ENCODE results near the gene DEAF1.
A peak's percentile ranks its signal among the peaks of the same experiment; 100 is the strongest.
"Not testable (repeated sequence)": the region's sequence is repeated elsewhere in the genome, so short reads cannot be mapped to it uniquely, and the experiment has no call there.

DEAF1 gene, protein sequence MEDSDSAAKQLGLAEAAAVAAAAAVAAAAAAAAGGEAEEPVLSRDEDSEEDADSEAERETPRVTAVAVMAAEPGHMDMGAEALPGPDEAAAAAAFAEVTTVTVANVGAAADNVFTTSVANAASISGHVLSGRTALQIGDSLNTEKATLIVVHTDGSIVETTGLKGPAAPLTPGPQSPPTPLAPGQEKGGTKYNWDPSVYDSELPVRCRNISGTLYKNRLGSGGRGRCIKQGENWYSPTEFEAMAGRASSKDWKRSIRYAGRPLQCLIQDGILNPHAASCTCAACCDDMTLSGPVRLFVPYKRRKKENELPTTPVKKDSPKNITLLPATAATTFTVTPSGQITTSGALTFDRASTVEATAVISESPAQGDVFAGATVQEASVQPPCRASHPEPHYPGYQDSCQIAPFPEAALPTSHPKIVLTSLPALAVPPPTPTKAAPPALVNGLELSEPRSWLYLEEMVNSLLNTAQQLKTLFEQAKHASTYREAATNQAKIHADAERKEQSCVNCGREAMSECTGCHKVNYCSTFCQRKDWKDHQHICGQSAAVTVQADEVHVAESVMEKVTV

GRCh38 chr11:694563-695287 is at the start of gene DEAF1:
Gene DEAF1 (minus strand): TSS chr11:695222. CDS start chr11:695047, 175 bp downstream.
- DNase-seq, result peak; percentile 59

DNA sequence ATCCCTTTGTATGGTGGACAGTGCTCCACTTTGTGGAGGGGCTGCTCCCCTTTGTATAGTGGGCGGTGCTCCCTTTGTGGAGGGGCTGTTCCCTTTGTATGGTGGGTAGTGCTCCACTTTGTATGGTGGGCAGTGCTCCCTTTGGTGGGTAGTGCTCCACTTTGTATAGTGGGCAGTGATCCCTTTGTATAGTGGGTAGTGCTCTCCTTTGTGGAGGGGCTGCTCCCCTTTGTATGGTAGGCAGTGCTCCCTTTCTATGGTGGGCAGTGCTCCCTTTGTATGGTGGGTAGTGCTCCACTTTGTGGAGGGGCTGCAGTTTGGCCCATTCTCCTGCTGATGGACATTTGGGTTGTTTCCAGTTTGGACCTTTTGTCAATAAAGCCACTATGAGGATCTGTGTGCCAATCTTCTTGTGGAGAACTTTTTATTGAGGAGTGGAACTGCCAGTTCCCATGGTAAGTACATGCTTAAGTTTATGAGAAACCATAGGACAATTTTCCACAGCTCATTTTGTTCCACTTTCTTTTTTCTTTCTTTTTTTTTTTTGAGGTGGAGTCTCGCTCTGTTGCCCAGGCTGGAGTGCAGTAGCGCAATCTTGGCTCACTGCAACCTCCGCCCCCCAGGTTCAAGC is 47.7 kb upstream of the DEAF1 start:
- no peak for DNase-seq

DNA sequence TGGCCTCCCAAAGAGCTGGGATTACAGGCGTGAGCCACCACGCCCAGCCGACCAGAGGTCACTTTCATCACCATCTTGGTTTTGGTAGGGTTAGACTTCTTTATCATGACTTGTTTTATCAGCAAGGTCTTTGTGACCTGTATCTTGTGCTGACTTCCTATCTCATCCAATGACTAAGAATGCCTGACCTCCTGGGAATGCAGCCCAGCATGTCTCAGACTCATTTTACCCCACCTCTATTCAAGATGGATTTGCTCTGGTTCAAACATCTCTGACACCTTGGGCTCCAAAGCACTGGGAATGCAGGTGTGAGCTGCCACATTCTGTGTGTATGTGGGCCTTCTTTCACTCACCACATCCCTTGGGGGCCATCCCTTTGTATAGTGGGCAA is 47.1 kb upstream of the DEAF1 start:
- DNase-seq, result no peak

- DNase-seq, result not testable (repeated sequence)
These were observed 42.9 kb upstream of the DEAF1 start for GRCh38 chr11:737899-738298.

- DNase-seq, result no peak
These were observed 42.3 kb upstream of the DEAF1 start for GRCh38 chr11:737366-737765.

- not testable (repeated sequence) for DNase-seq
These were observed 39.5 kb upstream of the DEAF1 start for GRCh38 chr11:734541-734940.

DNA sequence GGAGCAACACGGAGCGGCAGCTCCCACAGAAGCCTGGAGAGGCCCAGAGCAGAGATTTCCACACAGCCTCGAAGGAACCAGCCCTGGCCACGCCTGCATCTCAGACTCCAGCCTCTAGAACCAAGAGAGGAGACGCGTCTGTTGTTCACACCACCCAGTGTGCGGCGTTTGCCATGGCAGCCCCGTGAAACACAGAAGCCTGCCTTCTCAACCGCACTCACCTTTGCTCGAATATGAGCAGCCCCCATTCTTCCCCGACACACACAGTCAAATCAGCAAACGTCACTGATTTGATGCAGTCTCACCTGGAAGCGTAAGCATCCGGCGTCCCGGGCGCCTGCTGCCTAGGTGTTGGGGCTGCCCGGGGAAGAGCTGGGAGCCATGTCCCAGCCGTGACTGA is 38.0 kb upstream of the DEAF1 start:
- no peak for DNase-seq

DNA sequence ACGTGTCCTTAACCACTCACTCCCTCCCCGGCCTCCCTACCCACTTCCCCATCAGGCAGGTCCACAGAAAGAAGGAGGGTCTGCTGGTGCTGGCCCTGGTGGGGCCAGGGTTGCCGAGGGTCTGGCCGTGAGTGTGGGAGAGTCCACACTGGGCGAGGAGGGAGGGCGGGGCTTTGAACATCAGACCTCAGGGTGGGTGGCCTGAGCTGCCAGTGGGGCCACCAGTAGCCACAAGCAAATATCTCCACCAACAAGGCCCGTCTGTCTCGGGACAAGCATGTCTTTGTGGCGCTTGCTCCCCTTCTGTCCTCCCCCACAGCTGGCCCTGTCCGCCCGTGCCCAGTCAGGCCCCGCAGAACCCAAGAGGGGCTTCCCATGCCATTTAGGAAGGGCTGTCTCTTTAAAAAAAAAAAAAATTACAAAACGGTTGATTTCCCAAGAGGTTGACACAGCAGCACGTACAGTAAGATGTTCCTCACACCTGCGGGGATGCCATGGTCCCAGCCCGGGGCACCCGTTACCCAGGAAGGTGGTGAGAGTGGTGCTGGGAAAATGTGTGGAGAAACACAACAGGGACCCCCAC is 34.6 kb upstream of the DEAF1 start:
- DNase-seq, result no peak

GRCh38 chr11:728901-729491 is 34.0 kb upstream of the DEAF1 start:
- no peak for DNase-seq

- DNase-seq, result peak; percentile 54
These were observed 33.1 kb upstream of the DEAF1 start for GRCh38 chr11:727859-728748.

GRCh38 chr11:727281-727701 is 32.3 kb upstream of the DEAF1 start:
- no peak for DNase-seq

- DNase-seq, result no peak
These were observed 31.5 kb upstream of the DEAF1 start for GRCh38 chr11:726278-727220.

GRCh38 chr11:725624-726202 is 30.7 kb upstream of the DEAF1 start:
- DNase-seq, result no peak

DNA sequence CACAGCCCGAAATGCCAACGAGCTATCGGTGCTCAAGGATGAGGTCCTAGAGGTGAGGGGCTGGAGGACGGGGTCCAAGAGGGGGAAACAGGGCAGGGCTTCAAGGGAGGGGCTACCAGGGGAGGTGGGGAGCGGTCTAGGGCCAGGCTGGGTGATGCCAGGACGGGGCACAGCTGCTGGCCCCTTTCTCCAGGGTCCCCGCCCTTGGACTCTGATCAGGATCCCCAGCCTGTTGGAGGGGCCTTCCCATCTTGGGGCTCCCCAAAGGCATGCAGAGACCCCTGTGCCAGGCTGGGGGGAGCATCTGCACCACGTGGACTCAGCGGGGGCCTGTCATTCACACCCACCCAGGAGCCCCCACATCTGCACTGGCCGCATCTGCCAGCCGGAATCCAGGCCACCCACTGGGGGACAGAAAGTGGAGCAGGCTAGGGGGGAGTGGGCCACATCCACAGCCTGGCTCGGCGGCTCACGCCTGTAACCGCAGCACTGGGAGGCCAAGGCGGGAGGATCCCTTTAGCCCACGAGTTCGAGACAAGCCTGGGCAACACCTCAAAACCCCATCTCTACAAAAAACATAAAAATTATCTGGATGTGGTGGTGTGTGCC is 29.9 kb upstream of the DEAF1 start:
- no peak for DNase-seq

GRCh38 chr11:724049-724777 is 29.2 kb upstream of the DEAF1 start:
- no peak for DNase-seq

DNA sequence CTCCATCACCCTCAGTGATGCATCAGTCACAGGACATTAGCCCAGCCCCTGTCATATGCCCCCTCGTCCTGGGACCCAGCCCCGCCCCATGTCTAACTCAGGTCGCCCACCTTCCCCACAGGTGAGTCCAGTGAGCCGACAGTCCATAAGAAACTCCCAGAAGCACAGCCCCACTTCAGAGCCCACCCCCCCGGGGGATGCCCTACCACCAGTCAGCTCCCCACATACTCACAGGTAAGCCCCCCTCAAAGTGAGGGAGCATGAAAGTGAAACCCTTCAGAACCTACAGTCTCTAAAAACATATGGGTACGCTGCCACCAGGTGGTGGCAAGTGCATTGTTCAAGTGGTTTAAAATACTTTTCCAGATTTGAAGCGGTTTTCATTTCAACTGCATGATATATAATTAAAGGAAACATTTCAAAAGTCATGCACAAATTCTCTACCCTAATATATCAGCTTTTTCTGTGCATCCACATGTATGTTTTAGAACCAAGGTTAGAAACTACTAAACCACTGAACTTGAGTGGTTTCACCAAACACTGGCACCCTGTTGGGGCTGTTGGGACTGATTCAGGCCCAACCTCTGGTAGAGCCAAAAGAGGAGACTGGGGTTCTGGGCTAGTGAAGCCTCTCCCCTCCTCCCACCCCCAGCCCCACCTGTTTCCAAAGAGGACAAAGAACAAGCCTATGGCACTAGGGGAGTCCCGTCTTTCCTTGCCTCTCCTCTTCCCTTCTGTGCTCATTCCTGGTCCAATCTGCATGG is 28.3 kb upstream of the DEAF1 start:
- DNase-seq, result no peak

- no peak for DNase-seq
These were observed 27.4 kb upstream of the DEAF1 start for GRCh38 chr11:722346-722811.

All from GOT3 (cell line).